Stomach (tissue), 4 donors: ENCODE results near the gene KATNB1.

Experiments
- EP300 ChIP-seq: sonication (generic); formaldehyde crosslinking; IDR thresholded peaks from one replicate; pipeline ENCODE4 v1.6.1; 2017; ENCODE audit warnings: antibody characterized with exemption
- POLR2A ChIP-seq, 4 donors: fragments of 450-650 bp; IDR thresholded peaks; one replicate each; pipeline ENCODE4 v1.6.1; 2016; ENCODE audit warnings: antibody characterized with exemption in 4 of 4, control low read depth in 2 of 4, mild to moderate bottlenecking in 1 of 4, moderate library complexity in 1 of 4
- POLR2AphosphoS5 ChIP-seq, 3 donors: sonication (generic); formaldehyde crosslinking; IDR thresholded peaks; one replicate each; pipeline ENCODE4 v1.6.1; 2016; ENCODE audit warnings: antibody characterized with exemption in 3 of 3
- TF ChIP-seq, protein P1 (sequence below), 7 experiments: fragments of 450-650 bp in 4 of 7; fragments of 200-600 bp in 3 of 7; sonication (generic) in 3 of 7; IDR thresholded peaks; one replicate each; pipeline ENCODE4 v1.5.1; 2016 to 2019; ENCODE audit warnings: antibody characterized with exemption in 7 of 7, control low read depth in 2 of 7, mild to moderate bottlenecking in 1 of 7

DNA sequence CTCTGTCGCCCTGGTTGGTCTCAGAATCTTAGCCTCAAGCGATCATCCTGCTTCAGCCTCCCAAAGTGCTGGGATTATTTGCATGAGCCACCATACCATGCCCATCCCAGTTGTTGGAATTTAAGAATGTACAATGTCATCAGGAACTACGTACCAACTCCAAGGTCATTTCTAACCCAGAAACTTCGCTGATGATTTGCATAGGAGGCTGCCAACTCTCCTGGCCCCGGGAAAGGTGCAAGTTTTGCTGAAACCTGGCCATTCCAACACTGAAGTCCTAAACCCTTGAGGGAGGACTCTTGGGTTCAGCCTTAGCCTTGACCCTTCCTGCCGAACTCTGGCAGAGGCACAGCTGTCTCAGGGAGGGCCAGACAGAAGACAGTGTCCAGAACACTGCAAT lies 69.6 kb downstream of the KATNB1 start:
- TF ChIP-seq POLR2A (IDR thresholded peaks at IDR 0.05) (no peak), POLR2AphosphoS5 (IDR thresholded peaks at IDR 0.05) (no peak), EP300 (no peak)
- TF ChIP-seq, protein P1, sequence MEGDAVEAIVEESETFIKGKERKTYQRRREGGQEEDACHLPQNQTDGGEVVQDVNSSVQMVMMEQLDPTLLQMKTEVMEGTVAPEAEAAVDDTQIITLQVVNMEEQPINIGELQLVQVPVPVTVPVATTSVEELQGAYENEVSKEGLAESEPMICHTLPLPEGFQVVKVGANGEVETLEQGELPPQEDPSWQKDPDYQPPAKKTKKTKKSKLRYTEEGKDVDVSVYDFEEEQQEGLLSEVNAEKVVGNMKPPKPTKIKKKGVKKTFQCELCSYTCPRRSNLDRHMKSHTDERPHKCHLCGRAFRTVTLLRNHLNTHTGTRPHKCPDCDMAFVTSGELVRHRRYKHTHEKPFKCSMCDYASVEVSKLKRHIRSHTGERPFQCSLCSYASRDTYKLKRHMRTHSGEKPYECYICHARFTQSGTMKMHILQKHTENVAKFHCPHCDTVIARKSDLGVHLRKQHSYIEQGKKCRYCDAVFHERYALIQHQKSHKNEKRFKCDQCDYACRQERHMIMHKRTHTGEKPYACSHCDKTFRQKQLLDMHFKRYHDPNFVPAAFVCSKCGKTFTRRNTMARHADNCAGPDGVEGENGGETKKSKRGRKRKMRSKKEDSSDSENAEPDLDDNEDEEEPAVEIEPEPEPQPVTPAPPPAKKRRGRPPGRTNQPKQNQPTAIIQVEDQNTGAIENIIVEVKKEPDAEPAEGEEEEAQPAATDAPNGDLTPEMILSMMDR (IDR thresholded peaks at IDR 0.05) = no peak
